ENCODE data around the gene EFCAB8.

- TF ChIP-seq CTCF (IDR thresholded peaks at IDR 0.05) (no peak), POLR2A (IDR thresholded peaks at IDR 0.05) (no peak)
Observed at GRCh38 chr20:33005908-33006775, 147.4 kb downstream of the EFCAB8 start.

Data from body of pancreas (tissue), 4 donors.